K562 (cell line): ENCODE results near the gene TNFSF13B. TPM values are rescaled to one million over a fixed set of nuclear protein-coding genes. Genes with fewer than 3 reads are reported as not detected.
A peak's percentile ranks its signal among the peaks of the same experiment; 100 is the strongest.

Source experiments
- ATAC-seq: fragments of 200-7000 bp; cut with Tn5 transposase; 3 replicates; pipeline ENCODE4 v1.9.1; 2020; ENCODE audit warnings: moderate library complexity
- BruUV-seq: library from RNA; stranded (reverse); fragments of 400-500 nt; replicated peaks from 2 replicates; lab custom pipeline; 2021; lab: Mats Ljungman, UMichigan
- CTCF ChIA-PET: fragments of 300-600 bp; formaldehyde crosslinking; extraction: SDS; loops from one replicate; lab custom pipeline; 2021; ENCODE audit warnings: low intra/inter-chr PET ratio; lab: Yijun Ruan, JAX
- POLR2A ChIA-PET: fragments of 300-600, 350-650 bp; sonication (Branson Sonifier 250); formaldehyde crosslinking; extraction: SDS; loops from one replicate; lab custom pipeline; 2021; ENCODE audit warnings: antibody characterized with exemption, inconsistent platforms; lab: Yijun Ruan, JAX
- DNase-seq, 4 experiments: peaks; one replicate each; pipeline versions ENCODE4 v3.0.0 to v3.0.0-alpha.2; 2011 to 2018; ENCODE audit warnings: low spot score in 3 of 4, mixed read lengths in 3 of 4; ENCODE audit errors: extremely low read depth in 1 of 4
- FAIRE-seq: peaks from 2 replicates; lab custom pipeline; 2011; peaks lifted over from hg19 to GRCh38; lab: Jason Lieb, UNC
- H2AFZ ChIP-seq: 2 replicates; pipeline ENCODE4 v1.6.0; 2011; ENCODE audit warnings: low read depth, low read length, control low read depth, inconsistent platforms
- H3K27ac ChIP-seq: fragments of 200-600 bp; 3 replicates; pipeline ENCODE4 v1.8.0; 2011; ENCODE audit warnings: low read depth, mild to moderate bottlenecking, control low read depth, inconsistent platforms, low read length, moderate library complexity, mixed read lengths; ENCODE audit errors: extremely low read depth
- H3K27me3 ChIP-seq, 2 experiments: fragments of 300-600 bp in 1 of 2; 2 replicates in 1 of 2; 3 replicates in 1 of 2; pipeline versions ENCODE4 v1.6.0 to v1.8.0; 2011; ENCODE audit warnings: inconsistent platforms in 2 of 2, low read length in 2 of 2, mild to moderate bottlenecking in 1 of 2, mixed read lengths in 1 of 2, moderate library complexity in 1 of 2; ENCODE audit not compliant: control insufficient read depth in 2 of 2, insufficient read depth in 2 of 2
- H3K36me3 ChIP-seq: fragments of 300-600 bp; 3 replicates; pipeline ENCODE4 v1.8.0; 2011; ENCODE audit warnings: mild to moderate bottlenecking, low read length, inconsistent platforms; ENCODE audit not compliant: control insufficient read depth, insufficient read depth
- H3K4me1 ChIP-seq, 2 experiments: fragments of 200-600 bp in 1 of 2; replicated peaks in 1 of 2; 2 replicates in 1 of 2; 3 replicates in 1 of 2; pipeline versions ENCODE4 v1.5.1 to v1.8.0; 2011; ENCODE audit warnings: inconsistent platforms in 2 of 2, low read length in 2 of 2, mild to moderate bottlenecking in 1 of 2, mixed read lengths in 1 of 2, moderate library complexity in 1 of 2; ENCODE audit not compliant: control insufficient read depth in 2 of 2, insufficient read depth in 2 of 2
- H3K4me2 ChIP-seq: 2 replicates; pipeline ENCODE4 v1.6.1; 2011; ENCODE audit warnings: low read length, control low read depth, inconsistent platforms, mixed read lengths; ENCODE audit not compliant: insufficient read depth
- H3K4me3 ChIP-seq: fragments of 200-600 bp; sonication (generic), shearing (Covaris generic); 2 replicates; pipeline ENCODE4 v1.5.1; 2016; ENCODE audit warnings: control low read depth, inconsistent platforms
- H3K79me2 ChIP-seq: fragments of 200-600 bp; 3 replicates; pipeline ENCODE4 v1.8.0; 2011; ENCODE audit warnings: low read length, inconsistent platforms; ENCODE audit not compliant: control insufficient read depth, insufficient read depth
- H3K9ac ChIP-seq, 2 experiments: 2 replicates each; pipeline versions ENCODE4 v1.6.0 to v1.6.1; 2011; ENCODE audit warnings: low read depth in 2 of 2, low read length in 2 of 2, control low read depth in 1 of 2, inconsistent platforms in 1 of 2, mild to moderate bottlenecking in 1 of 2, mixed read lengths in 1 of 2; ENCODE audit not compliant: insufficient read depth in 1 of 2
- H3K9me1 ChIP-seq: one replicate; pipeline ENCODE4 v1.6.0; 2011; ENCODE audit warnings: inconsistent platforms, mild to moderate bottlenecking, low read length, moderate library complexity; ENCODE audit not compliant: control insufficient read depth, insufficient read depth
- H3K9me3 ChIP-seq: replicated peaks from 2 replicates; pipeline ENCODE4 v1.5.1; 2011; ENCODE audit warnings: low read depth, low read length, inconsistent platforms; ENCODE audit not compliant: control insufficient read depth, insufficient read depth
- H4K20me1 ChIP-seq: replicated peaks from 2 replicates; pipeline ENCODE4 v1.6.1; 2011; ENCODE audit warnings: low read length, inconsistent platforms, mixed read lengths; ENCODE audit not compliant: control insufficient read depth, insufficient read depth
- CEBPB ChIP-seq: fragments of 450-650 bp; IDR thresholded peaks from 2 replicates; pipeline ENCODE4 v1.6.1; 2016; ENCODE audit warnings: missing genetic modification characterization, missing compliant biosample characterization
- FOXM1 ChIP-seq, 2 experiments: fragments of 450-650 bp in 1 of 2; sonication (generic) in 1 of 2; formaldehyde crosslinking in 1 of 2; IDR thresholded peaks; 2 replicates each; pipeline versions ENCODE4 v1.6.1 to v1.9.0; 2017 to 2022; ENCODE audit warnings: low read depth in 2 of 2, mild to moderate bottlenecking in 2 of 2, missing genetic modification reagents in 1 of 2, moderate library complexity in 1 of 2
- THRB ChIP-seq: fragments of 450-650 bp; formaldehyde crosslinking; conservative IDR thresholded peaks from 2 replicates; pipeline ENCODE4 v1.4.0; 2022; ENCODE audit warnings: mild to moderate bottlenecking, missing genetic modification characterization
- ZBTB5 ChIP-seq: fragments of 450-650 bp; IDR thresholded peaks from 2 replicates; pipeline ENCODE4 v1.6.1; 2017; ENCODE audit warnings: antibody characterized with exemption
- in situ Hi-C: fragments of 300-500 bp; cut with MboI; formaldehyde crosslinking; loops from 4 replicates; pipeline ENCODE4 v1.15.0; 2018; ENCODE audit warnings: inconsistent platforms, mixed read lengths
- intact Hi-C: fragments of 100-400 bp; cut with micrococcal nuclease; formaldehyde crosslinking; loops from 2 replicates; pipeline ENCODE4 v1.14.2; 2022
- polyA plus RNA-seq, 8 experiments: library from polyadenylated mRNA; depleted of rRNA in 4 of 8; stranded (reverse) in 5 of 8; unstranded in 3 of 8; fragments of >200 nt; fragmentation: Nextera tagmentation in 2 of 8; fragmentation: Illumina TruSeq in 1 of 8; extraction: Ambion mirVana in 2 of 8; extraction: Trizol in 1 of 8; gene quantifications; 2 replicates each; pipeline versions ENCODE4 v1.2.1 to v1.2.3, GENCODE V29; 2011 to 2014; ENCODE audit warnings: inconsistent platforms in 1 of 8, missing spikeins in 1 of 8
- total RNA-seq, 7 experiments: library from RNA; depleted of rRNA in 6 of 7; stranded (reverse); fragments of >200 nt in 6 of 7; fragmentation: Illumina TruSeq in 2 of 7; extraction: Trizol in 2 of 7; gene quantifications; 2 replicates each; pipeline versions ENCODE4 v1.2.1 to v1.2.3, GENCODE V29; 2011 to 2021; ENCODE audit warnings: low replicate concordance in 1 of 7

TNFSF13B gene
- total and polyA plus RNA-seq, 9 of the 15 experiments (the other 6 are each of a cell fraction or from before 2014, with no cell fraction given), result 1.1 to 2.1 (median 1.5) TPM

- Histone ChIP-seq H3K27ac (no peak overlapping the region), H3K36me3 (no peaks in the 10 kb centered on the region), H4K20me1 (no peaks in the 10 kb centered on the region), H3K9me3 (no peaks in the 10 kb centered on the region), H3K9ac (no peak overlapping the region), H2AFZ (no peak overlapping the region), H3K4me2 (no peak overlapping the region), H3K4me3 (no peak overlapping the region), H3K9me1 (no peaks in the 10 kb centered on the region), H3K4me1 (peaks cover 0 to 5% of the 10 kb centered on the region in 2 experiments; a peak in 4 of 5 replicates), H3K79me2 (no peaks in the 10 kb centered on the region), H3K27me3 (no peaks in the 10 kb centered on the region)
- FAIRE-seq, result no peak
- TF ChIP-seq THRB (CRISPR knock-in tag) (no peak), FOXM1 (IDR thresholded peaks at IDR 0.05; ENCODE audit: low read depth) (no peak), FOXM1 (CRISPR knock-in tag; IDR thresholded peaks at IDR 0.05; ENCODE audit: low read depth) (no peak), CEBPB (tag) (peak; percentile 43), ZBTB5 (no peak)
- CTCF ChIA-PET, result no interaction called here
- no peak for DNase-seq
- intact Hi-C loops (loop anchor here (5.0 kb wide), 1 partner anchor 47 kb away; no protein-coding TSS in a partner anchor), in situ Hi-C loops (no loop called here)
- no peak for ATAC-seq
- POLR2A ChIA-PET, result no interaction called here
- BruUV-seq, result no TSS peak
These were observed 5.2 kb downstream of the TNFSF13B start for GRCh38 chr13:108274718-108275117.
